Tibial nerve (tissue), 4 donors: Measurements from ENCODE around the gene NDC1. TPM values are rescaled to one million over a fixed set of nuclear protein-coding genes. Genes with fewer than 3 reads are reported as not detected.

ENCODE experiments used
- DNase-seq, 2 donors: peaks; one replicate each; pipeline ENCODE4 v3.0.0-alpha.2; 2019; ENCODE audit warnings: low spot score in 2 of 2
- H3K27ac ChIP-seq, 4 donors: fragments of 200-600 bp; sonication (generic) in 3 of 4; one replicate each; pipeline ENCODE4 v1.5.1; 2017 to 2019; ENCODE audit warnings: mild to moderate bottlenecking in 1 of 4
- H3K27me3 ChIP-seq, 2 donors: fragments of 200-600 bp; sonication (generic) in 1 of 2; one replicate each; pipeline versions ENCODE4 v1.5.1 to v1.6.0; 2017 to 2019
- H3K36me3 ChIP-seq, 3 donors: fragments of 200-600 bp; sonication (generic); one replicate each; pipeline ENCODE4 v1.5.1; 2018 to 2019
- H3K4me1 ChIP-seq, 4 donors: fragments of 200-600 bp; sonication (generic) in 3 of 4; one replicate each; pipeline ENCODE4 v1.5.1; 2017 to 2019
- H3K4me3 ChIP-seq, 4 donors: fragments of 200-600 bp; sonication (generic) in 3 of 4; one replicate each; pipeline ENCODE4 v1.5.1; 2017 to 2019; ENCODE audit warnings: mild to moderate bottlenecking in 1 of 4, moderate library complexity in 1 of 4
- H3K9me3 ChIP-seq, 4 donors: fragments of 200-600 bp; sonication (generic) in 3 of 4; one replicate each; pipeline ENCODE4 v1.5.1; 2017 to 2019
- CTCF ChIP-seq, 5 experiments: fragments of 200-600 bp in 3 of 5; fragments of 450-650 bp in 2 of 5; sonication (generic) in 3 of 5; IDR thresholded peaks; one replicate each; pipeline ENCODE4 v1.5.1; 2016 to 2019; ENCODE audit warnings: antibody characterized with exemption in 5 of 5, mild to moderate bottlenecking in 3 of 5, moderate library complexity in 2 of 5
- EP300 ChIP-seq, 2 donors: sonication (generic); formaldehyde crosslinking; IDR thresholded peaks; one replicate each; pipeline ENCODE4 v1.6.1; 2017; ENCODE audit warnings: antibody characterized with exemption in 2 of 2, mild to moderate bottlenecking in 1 of 2
- POLR2A ChIP-seq, 2 donors: fragments of 450-650 bp; IDR thresholded peaks; one replicate each; pipeline ENCODE4 v1.6.1; 2017; ENCODE audit warnings: antibody characterized with exemption in 2 of 2, mild to moderate bottlenecking in 2 of 2, moderate library complexity in 2 of 2
- WGBS, 2 donors: methylation state at CpG; one replicate each; pipeline ENCODE4 v1.1.5; 2018; 5-methylcytosine and 5-hydroxymethylcytosine counted together
- total RNA-seq, 4 donors: library from RNA; depleted of rRNA; stranded (reverse); fragments of >200 nt; gene quantifications; one replicate each; pipeline ENCODE4 v1.1.0, GENCODE V29; 2016

NDC1 gene
- total RNA-seq, 4 donors from 2014 or later, result 8.0 to 13.5 (median 11.5) TPM

- H3K27ac ChIP-seq, result no peak overlapping the region
- 73 to 81% methylated on average over 17 of the region's 17 CpGs for WGBS, 2 donors
Measured at GRCh38 chr1:53728702-53729455, 109.2 kb downstream of the NDC1 start.

GRCh38 chr1:53728196-53728595, 109.9 kb downstream of the NDC1 start:
- no peak for DNase-seq
- H3K4me1 ChIP-seq, result no peaks in the 10 kb centered on the region
- no peaks in the 10 kb centered on the region for H3K27me3 ChIP-seq
- no peaks in the 10 kb centered on the region for H3K36me3 ChIP-seq
- TF ChIP-seq CTCF (IDR thresholded peaks at IDR 0.05), result no peak
- no peak overlapping the region for H3K4me3 ChIP-seq
- H3K27ac ChIP-seq, result no peak overlapping the region
- 76 to 81% methylated on average over 1 of the region's 1 CpG for WGBS, 2 donors
- H3K9me3 ChIP-seq, result no peaks in the 10 kb centered on the region

More at GRCh38 chr1:53728702-53729455, 109.2 kb downstream of the NDC1 start:
- Histone ChIP-seq H3K4me1 (no peaks in the 10 kb centered on the region), H3K9me3 (no peaks in the 10 kb centered on the region), H3K4me3 (no peak overlapping the region), H3K36me3 (no peaks in the 10 kb centered on the region), H3K27me3 (no peaks in the 10 kb centered on the region)
- no peak for DNase-seq
- TF ChIP-seq EP300 (IDR thresholded peaks at IDR 0.05) (no peak), POLR2A (IDR thresholded peaks at IDR 0.05) (no peak), CTCF (IDR thresholded peaks at IDR 0.05) (no peak)

- H3K36me3 ChIP-seq, result no peaks in the 10 kb centered on the region
- no peak for TF ChIP-seq CTCF (IDR thresholded peaks at IDR 0.05)
- no peak for TF ChIP-seq POLR2A (IDR thresholded peaks at IDR 0.05)
- no peak for TF ChIP-seq EP300 (IDR thresholded peaks at IDR 0.05)
- 87 to 94% methylated on average over 7 of the region's 7 CpGs for WGBS, 2 donors
- DNase-seq, result no peak
- H3K9me3 ChIP-seq, result no peaks in the 10 kb centered on the region
- no peak overlapping the region for H3K4me3 ChIP-seq
- no peak overlapping the region for H3K27ac ChIP-seq
- no peaks in the 10 kb centered on the region for H3K4me1 ChIP-seq
- H3K27me3 ChIP-seq, result no peaks in the 10 kb centered on the region
Measured at GRCh38 chr1:53727461-53728092, 110.5 kb downstream of the NDC1 start.

GRCh38 chr1:53726009-53726600, 112.0 kb downstream of the NDC1 start:
- Histone ChIP-seq H3K27me3 (no peaks in the 10 kb centered on the region), H3K9me3 (no peaks in the 10 kb centered on the region), H3K4me1 (no peaks in the 10 kb centered on the region), H3K27ac (no peak overlapping the region), H3K36me3 (no peaks in the 10 kb centered on the region), H3K4me3 (no peak overlapping the region)
- TF ChIP-seq POLR2A (IDR thresholded peaks at IDR 0.05) (no peak), EP300 (IDR thresholded peaks at IDR 0.05) (no peak), CTCF (IDR thresholded peaks at IDR 0.05) (no peak)
- no peak for DNase-seq
- WGBS, 2 donors, result 89 to 92% methylated on average over 8 of the region's 8 CpGs

GRCh38 chr1:53725238-53725689, 112.8 kb downstream of the NDC1 start:
- Histone ChIP-seq H3K4me3 (no peak overlapping the region), H3K9me3 (no peaks in the 10 kb centered on the region), H3K27ac (no peak overlapping the region), H3K27me3 (no peaks in the 10 kb centered on the region), H3K36me3 (no peaks in the 10 kb centered on the region), H3K4me1 (no peaks in the 10 kb centered on the region)
- 39 to 56% methylated on average over 6 of the region's 6 CpGs for WGBS, 2 donors
- DNase-seq, result no peak
- no peak for TF ChIP-seq CTCF (IDR thresholded peaks at IDR 0.05)
- TF ChIP-seq POLR2A (IDR thresholded peaks at IDR 0.05), result no peak
- no peak for TF ChIP-seq EP300 (IDR thresholded peaks at IDR 0.05)
